HG02970 (cell line): ENCODE data around the gene ZNF217.
"Not testable (repeated sequence)": the region's sequence is repeated elsewhere in the genome, so short reads cannot be mapped to it uniquely, and the experiment has no call there.

ENCODE experiments used
- ATAC-seq: cut with Tn5 transposase; IDR thresholded peaks from one replicate; pipeline ENCODE4 v1.9.1; 2021; ENCODE audit warnings: mild to moderate bottlenecking, moderate library complexity, moderate number of reproducible peaks; ENCODE audit not compliant: unreplicated experiment, low FRiP score

The ZNF217 gene

DNA sequence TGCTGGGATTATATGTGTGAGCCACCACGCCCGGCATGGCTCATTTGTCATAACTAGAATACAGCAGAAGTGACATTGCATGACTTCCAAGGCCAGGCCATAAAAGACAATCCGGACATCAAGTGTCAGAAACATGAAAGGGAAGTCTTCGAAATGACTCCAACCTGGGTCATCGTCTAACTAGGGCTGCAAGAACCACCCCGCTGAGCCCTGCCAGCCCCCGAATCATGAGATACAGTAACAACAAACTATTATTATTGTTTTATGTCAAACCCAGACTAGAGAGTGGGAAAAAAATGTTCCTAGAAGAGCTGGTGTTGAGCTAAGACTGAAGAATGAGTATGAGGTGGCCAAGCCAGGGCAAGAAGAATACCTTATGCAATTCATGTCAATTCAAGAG is 59.6 kb downstream of the ZNF217 start:
- no peak for ATAC-seq

DNA sequence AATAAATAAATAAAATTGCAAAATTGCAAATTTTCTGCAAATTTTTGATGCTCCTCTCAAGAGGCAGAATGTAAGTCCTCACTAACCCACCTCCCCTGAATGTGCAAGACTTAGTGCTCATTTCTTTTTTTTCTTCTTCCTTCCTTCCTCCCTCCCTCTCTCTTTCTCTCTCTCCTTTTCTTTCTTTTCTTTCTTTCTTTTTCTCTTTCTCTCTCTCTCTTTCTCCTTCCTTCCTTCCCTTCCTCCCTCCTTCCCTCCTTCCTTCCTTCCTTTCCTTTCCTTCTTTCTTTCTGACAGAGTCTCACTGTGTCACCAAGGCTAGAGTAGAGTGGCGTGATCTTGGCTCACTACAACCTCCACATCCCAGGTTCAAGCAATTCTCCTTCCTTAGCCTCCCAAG is 60.1 kb downstream of the ZNF217 start:
- ATAC-seq = no peak

DNA sequence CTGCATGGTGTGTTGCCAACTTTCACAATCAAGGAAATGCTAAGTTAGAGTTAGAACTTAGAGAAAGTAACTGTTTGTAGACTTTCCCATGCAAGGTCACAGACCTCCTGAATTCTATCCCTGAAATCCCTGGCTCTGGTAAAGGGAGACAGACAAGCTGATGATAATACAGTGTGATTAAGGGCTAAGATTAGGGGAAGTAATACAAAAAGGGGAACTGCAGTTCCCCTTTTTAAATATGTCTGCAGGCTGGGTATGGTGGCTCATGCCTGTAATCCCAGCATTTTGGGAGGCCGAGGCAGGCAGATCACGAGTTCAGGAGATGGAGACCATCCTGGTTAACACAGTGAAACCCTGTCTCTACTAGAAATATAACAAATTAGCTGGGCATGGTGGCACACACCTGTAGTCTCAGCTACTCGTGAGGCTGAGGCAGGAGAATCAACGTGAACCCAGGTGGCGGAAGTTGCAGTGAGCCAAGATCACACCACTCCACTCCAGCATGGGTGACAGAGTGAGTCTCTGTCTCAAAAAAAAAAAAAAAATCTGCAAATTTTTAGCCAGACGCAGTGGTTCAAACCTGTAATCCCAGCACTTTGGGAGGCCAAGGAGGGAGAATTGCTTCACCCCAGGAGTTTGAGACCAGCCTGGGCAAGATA is 60.9 kb downstream of the ZNF217 start:
- ATAC-seq = not testable (repeated sequence)

DNA sequence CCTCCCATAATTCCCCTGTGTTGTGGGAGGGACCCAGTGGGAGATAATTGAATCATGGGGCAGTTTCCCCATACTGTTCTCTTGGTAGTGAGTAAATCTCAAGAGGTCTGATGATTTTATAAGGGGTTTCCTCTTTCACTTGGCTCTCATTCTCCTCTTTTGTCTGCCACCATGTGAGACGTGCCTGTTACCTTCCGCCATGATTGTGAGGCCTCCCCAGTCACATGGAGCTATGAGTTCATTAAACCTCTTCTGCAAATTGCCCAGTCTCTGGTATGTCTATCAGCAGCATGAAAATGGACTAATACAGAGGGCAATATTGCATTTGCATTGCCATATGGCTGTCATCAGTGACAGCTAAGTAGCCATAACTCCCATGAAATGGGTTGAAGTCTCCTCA is 63.2 kb downstream of the ZNF217 start:
- no peak for ATAC-seq

DNA sequence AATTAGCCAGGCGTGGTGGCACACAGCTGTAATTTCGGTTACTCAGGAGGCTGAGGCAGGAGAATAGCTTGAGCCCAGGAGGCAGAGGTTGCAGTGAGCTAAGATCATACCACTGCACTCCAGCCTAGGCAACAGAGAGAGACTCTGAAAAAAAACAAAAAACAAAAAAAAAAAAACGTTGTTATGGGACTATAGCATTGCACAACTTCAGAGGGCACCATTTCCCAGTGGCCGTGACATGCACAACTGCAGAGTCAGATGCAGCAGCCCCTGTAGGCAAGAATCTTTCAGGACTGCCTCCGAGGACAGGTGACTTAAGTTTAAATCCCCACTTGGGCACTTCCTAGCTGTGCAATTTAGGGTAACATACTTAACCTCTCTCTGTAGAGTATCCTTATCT is 64.0 kb downstream of the ZNF217 start:
- ATAC-seq = no peak

DNA sequence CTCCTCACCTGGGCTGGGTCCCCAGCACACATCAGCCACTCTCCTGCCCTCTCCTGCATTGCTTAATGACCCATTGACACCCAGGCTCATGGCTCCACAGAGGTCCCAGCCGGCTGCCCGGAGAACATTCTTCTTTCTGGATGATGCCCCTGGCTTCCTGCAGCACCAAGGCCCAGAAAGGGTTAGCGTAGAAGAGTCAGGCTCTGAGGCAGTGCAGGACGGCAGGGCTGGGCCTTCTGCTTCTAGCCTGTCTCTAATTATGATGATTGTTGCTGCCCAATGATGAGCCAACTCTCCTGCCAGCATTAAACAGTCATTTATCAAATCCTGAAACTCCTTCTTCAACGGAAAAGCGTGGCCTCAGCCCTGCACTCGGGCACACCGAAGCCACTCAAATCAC is 66.4 kb downstream of the ZNF217 start:
- ATAC-seq = no peak

DNA sequence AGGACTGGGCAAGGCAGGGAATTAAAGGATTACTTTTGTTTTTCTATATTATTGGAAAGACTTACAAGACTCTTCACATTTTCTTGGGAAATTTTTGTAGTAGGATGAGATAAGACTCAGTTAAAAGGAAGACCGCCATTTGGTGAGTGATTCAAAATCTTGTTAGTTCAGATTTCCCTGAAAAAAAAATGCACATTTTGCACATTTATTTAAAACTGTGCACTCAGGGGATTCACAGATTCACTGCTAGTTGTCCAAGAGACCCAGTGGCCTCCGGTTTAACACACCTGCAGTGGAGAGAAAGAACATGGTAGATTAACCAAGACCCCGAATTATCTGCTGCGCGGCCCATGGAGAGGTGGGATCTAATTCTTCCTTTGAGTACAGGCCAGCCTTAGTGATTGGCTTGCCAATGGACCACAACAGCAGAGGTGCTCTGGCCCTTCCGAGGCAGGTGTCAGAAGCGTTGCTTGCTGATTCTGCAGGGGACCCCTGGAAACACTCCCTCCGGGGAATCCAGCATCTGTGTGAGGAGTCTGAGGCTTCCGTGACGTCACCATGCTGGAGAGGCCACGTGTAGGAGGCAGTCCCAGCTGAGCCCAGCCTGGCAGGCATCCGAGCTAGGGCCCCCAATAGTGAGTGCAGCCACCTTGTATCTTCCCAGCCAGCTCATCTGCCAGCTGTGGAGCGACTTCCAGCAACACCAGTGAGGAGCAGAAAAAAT is 68.9 kb downstream of the ZNF217 start:
- no peak for ATAC-seq

DNA sequence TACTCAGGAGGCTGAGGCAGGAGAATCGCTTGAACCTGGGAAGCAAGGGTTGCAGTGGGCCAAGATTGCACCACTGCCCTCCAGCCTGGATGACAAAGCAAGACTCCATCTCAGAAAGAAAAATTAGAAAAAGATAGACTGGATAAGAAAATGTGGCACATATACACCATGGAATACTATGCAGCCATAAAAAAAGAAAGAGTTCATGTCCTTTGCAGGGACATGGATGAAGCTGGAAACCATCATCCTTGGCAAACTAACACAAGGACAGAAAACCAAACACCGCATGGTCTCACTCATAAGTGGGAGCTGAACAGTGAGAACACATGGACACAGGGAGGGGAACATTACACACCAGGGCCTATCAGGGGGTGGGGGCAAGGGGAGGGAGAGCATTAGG is 70.0 kb downstream of the ZNF217 start:
- not testable (repeated sequence) for ATAC-seq

DNA sequence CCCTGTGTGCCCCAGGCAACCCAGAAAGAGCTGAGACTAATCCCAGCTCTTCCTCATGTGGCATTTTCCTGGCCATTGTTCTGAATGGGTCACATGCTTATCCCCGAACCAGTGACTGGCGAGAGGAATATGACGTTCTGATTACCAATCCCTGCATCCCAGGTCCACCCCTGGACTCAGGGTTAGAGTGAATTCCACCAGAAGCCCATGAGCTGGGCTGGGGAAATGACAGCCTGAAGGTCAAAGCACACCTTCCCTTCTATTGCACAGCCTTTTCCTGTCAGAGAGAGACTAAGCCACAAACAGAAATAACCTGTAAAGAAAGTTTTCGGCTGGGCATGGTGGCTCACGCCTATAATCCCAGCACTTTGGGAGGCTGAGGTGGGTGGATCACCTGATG is 70.9 kb downstream of the ZNF217 start:
- no peak for ATAC-seq

DNA sequence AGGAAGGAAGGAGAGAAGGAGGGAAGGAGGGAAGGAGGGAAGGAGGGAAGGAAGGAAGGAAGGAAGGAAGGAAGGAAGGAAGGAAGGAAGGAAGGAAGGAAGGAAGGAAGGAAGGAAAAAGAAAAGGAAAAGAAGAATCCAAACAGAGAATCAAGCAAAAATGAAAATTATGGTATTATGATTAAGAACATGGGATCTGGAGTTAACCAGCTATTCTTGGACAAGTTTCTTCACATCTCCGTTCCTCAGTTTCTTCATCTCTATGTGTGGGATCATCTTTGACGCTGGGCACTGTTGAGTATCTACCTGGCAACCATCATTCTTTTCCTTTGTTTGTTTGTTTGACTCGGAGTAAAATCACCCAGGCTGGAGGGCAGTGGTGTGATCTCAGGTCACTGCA is 71.6 kb downstream of the ZNF217 start:
- no peak for ATAC-seq

DNA sequence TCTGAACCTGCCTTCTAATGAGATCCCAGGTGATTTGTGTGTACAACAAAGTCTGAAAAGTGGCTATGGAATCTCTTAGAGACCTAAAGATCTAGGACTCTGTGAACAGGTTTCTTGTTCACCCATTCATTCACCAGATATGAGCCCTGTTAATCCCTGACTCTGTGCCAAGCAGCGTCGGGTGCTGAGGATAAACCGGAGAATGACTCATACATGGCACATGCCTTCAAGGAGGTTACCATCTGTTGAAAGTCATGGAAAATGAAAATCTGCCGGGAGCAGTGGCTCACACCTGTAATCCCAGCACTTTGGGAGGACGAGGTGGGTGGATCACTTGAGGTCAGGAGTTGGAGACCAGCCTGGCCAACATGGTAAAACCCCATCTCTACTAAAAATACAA is 72.2 kb downstream of the ZNF217 start:
- ATAC-seq = not testable (repeated sequence)

DNA sequence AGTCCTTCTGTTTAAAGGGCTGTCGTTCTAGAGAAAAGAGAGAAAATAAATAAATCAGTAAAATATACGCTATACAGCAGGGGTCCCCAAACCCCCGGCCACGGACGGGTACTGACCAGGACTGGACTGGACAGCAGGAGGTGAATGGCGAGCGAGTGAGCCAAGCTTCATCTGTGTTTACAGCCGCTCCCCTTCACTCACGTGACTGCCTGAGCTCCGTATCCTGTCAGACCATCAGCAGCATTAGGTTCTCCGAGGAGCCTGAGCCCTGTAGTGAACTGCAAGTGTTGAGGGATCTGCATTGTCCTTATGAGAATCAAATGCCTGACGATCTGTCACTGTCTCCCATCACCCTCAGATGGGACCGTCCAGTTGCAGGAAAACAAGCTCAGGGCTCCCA is 76.5 kb downstream of the ZNF217 start:
- ATAC-seq = no peak
